ENCODE measurements around the gene LPP. TPM values are rescaled to one million over a fixed set of nuclear protein-coding genes. Genes with fewer than 3 reads are reported as not detected.

LPP gene
- total RNA-seq, 2 experiments from 2014 or later = 51.3 to 58.9 TPM

GRCh38 chr3:188259191-188259590, 105.2 kb downstream of the LPP start:
- CTCF ChIA-PET = interaction anchor here (1.3 kb wide), 1 partner anchor 514 kb away, joined by 3 read pairs; the partner anchor contains the start of gene BCL6
- Mint-ChIP-seq H3K4me3 (no peak overlapping the region), H3K9me3 (ENCODE audit: insufficient read depth) (no peaks in the 10 kb centered on the region), H3K36me3 (ENCODE audit: low read depth) (peaks cover 12% of the 10 kb centered on the region), H3K27ac (no peak overlapping the region), H3K27me3 (ENCODE audit: low read depth) (no peaks in the 10 kb centered on the region), H3K4me1 (ENCODE audit: low read depth) (peaks cover 5% of the 10 kb centered on the region)
- no peak for DNase-seq
- no peak for ATAC-seq
- POLR2A ChIA-PET = no interaction called here

DNA sequence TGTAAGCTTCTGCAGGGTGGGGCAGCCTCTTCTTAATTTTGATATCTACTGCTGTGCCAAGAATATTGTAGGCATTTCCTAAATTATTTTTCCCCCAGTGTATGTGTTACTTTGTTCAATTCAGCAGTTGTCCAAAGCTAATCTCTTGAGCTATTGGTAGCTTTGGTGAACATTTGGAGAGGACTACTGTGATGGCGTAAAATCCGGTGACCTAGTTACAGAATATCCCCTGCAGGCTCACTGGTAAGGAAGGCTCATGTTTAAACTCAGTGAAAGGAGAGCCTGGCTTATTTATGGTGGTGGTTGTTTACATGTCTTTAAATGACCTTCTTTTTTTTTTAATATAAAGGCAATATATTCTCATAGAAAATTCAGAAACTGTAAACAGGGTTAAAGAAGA, 105.6 kb downstream of the LPP start:
- DNase-seq (no peak), ATAC-seq (no peak)
- ChIA-PET POLR2A (no interaction called here), CTCF (no interaction called here)
- H3K27ac Mint-ChIP-seq = no peak overlapping the region
- H3K4me1 Mint-ChIP-seq (ENCODE audit: low read depth) = peaks cover 3% of the 10 kb centered on the region
- H3K4me3 Mint-ChIP-seq = no peak overlapping the region
- peaks cover 8% of the 10 kb centered on the region for H3K36me3 Mint-ChIP-seq (ENCODE audit: low read depth)
- no peaks in the 10 kb centered on the region for H3K9me3 Mint-ChIP-seq (ENCODE audit: insufficient read depth)
- no peaks in the 10 kb centered on the region for H3K27me3 Mint-ChIP-seq (ENCODE audit: low read depth)

DNA sequence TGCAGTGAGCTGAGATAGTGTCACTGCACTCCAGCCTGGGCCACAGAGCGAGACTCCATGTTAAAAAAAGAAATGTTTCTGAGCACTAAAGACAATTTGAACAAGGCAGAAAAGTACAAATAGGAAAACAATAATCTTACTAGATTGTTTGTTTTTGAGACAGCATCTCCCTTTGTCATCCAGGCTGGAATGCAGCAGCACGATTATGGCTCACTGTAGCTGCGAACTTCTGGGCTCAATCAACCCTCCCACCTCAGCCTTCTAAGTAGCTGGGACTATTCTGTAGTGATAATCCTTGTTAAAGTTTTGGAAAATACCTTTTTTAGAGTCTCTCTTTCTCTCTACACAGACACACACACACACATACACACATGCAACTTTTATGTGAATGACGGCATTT, 107.1 kb downstream of the LPP start:
- no peaks in the 10 kb centered on the region for H3K9me3 Mint-ChIP-seq (ENCODE audit: insufficient read depth)
- no peaks in the 10 kb centered on the region for H3K27me3 Mint-ChIP-seq (ENCODE audit: low read depth)
- no peak overlapping the region for H3K4me3 Mint-ChIP-seq
- CTCF ChIA-PET = interaction anchor here (0.7 to 1.0 kb wide), 4 partner anchors 17 to 694 kb away, joined by 3 read pairs; no protein-coding TSS in a partner anchor
- ATAC-seq = no peak
- no peak for DNase-seq
- no peak overlapping the region for H3K27ac Mint-ChIP-seq
- H3K36me3 Mint-ChIP-seq (ENCODE audit: low read depth) = no peaks in the 10 kb centered on the region
- peaks cover 3% of the 10 kb centered on the region for H3K4me1 Mint-ChIP-seq (ENCODE audit: low read depth)
- POLR2A ChIA-PET = no interaction called here

GRCh38 chr3:188262488-188262887, 108.5 kb downstream of the LPP start:
- POLR2A ChIA-PET = interaction anchor here (0.7 kb wide), 1 partner anchor 71 kb away, joined by 4 read pairs; no protein-coding TSS in a partner anchor
- no peak overlapping the region for H3K4me3 Mint-ChIP-seq
- no peaks in the 10 kb centered on the region for H3K27me3 Mint-ChIP-seq (ENCODE audit: low read depth)
- H3K4me1 Mint-ChIP-seq (ENCODE audit: low read depth) = no peaks in the 10 kb centered on the region
- no peak overlapping the region for H3K27ac Mint-ChIP-seq
- no peak for DNase-seq
- H3K36me3 Mint-ChIP-seq (ENCODE audit: low read depth) = peaks cover 4% of the 10 kb centered on the region
- CTCF ChIA-PET = interaction anchor here (1.1 to 1.4 kb wide), 2 partner anchors 10 to 15 kb away, joined by 3 to 4 read pairs; no protein-coding TSS in a partner anchor
- no peak for ATAC-seq
- H3K9me3 Mint-ChIP-seq (ENCODE audit: insufficient read depth) = no peaks in the 10 kb centered on the region

GRCh38 chr3:188262913-188263683, 109.1 kb downstream of the LPP start:
- DNase-seq (no peak), ATAC-seq (no peak)
- Mint-ChIP-seq H3K4me3 (no peak overlapping the region), H3K36me3 (ENCODE audit: low read depth) (peaks cover 4% of the 10 kb centered on the region), H3K4me1 (ENCODE audit: low read depth) (no peaks in the 10 kb centered on the region), H3K27me3 (ENCODE audit: low read depth) (no peaks in the 10 kb centered on the region), H3K9me3 (ENCODE audit: insufficient read depth) (no peaks in the 10 kb centered on the region), H3K27ac (no peak overlapping the region)
- ChIA-PET CTCF (interaction anchor here (1.1 to 2.8 kb wide), 4 partner anchors 8 to 523 kb away, joined by 3 to 8 read pairs (median 5); no protein-coding TSS in a partner anchor), POLR2A (interaction anchor here (0.7 to 0.8 kb wide), 2 partner anchors 71 to 520 kb away, joined by 3 to 4 read pairs; no protein-coding TSS in a partner anchor)

DNA sequence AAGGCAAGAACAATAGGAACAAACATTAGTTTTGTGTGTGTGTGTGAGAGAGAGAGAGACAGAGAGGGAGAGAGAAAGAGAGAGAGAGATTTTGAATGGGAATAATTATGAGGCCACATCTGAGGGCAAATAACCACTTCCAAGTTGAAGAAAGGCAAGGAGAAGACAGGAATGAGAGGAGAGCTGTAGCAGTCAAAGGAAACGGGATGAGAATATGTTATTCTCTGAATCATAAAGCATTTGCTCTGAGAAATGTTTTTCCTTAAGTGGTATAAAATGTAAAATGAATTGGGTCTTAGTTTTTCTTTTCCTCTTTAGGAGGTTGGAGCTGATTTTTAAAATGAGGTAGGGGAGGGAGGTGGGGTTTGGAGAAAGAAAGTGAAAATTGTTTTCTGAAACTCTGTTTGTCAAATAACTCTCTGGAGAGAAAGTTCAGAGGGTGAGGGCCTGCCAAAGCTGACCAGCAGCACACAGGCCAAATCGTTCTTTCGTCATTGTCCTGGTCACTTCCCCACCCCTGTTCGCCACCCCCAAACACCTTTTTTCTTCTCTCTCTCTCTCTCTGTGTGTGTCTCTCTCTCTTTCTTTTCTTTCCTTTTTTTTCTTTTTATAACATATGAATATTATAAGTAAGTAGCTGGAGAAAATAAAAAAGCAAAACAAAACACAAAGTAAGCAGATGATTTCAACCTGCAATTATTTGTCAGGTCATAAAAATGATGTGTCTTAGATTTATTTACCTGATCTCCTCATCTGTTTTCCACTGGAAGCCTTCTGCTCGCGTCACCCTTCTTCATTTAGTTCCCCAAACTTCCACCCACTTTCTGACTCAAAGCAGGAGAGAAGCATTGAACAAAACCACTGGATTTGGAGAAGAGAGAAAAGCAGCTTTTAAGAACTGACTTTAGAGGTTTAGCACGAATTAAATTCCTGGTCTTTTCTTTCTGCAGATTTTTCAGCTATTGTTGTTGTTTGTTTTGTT, 110.6 kb downstream of the LPP start:
- H3K27ac Mint-ChIP-seq = no peak overlapping the region
- no peaks in the 10 kb centered on the region for H3K27me3 Mint-ChIP-seq (ENCODE audit: low read depth)
- H3K9me3 Mint-ChIP-seq (ENCODE audit: insufficient read depth) = no peaks in the 10 kb centered on the region
- no peak for DNase-seq
- ChIA-PET CTCF (interaction anchor here (1.3 to 2.8 kb wide), 3 partner anchors 9 to 524 kb away, joined by 3 to 8 read pairs (median 6); no protein-coding TSS in a partner anchor), POLR2A (interaction anchor here (0.5 to 1.2 kb wide), 2 partner anchors 10 to 525 kb away, joined by 3 to 4 read pairs; no protein-coding TSS in a partner anchor)
- H3K4me1 Mint-ChIP-seq (ENCODE audit: low read depth) = no peaks in the 10 kb centered on the region
- no peak for ATAC-seq
- no peak overlapping the region for H3K4me3 Mint-ChIP-seq
- peaks cover 4% of the 10 kb centered on the region for H3K36me3 Mint-ChIP-seq (ENCODE audit: low read depth)

- ChIA-PET POLR2A (no interaction called here), CTCF (interaction anchor here (1.5 kb wide), 1 partner anchor 528 kb away, joined by 4 read pairs; no protein-coding TSS in a partner anchor)
- ATAC-seq = no peak
- Mint-ChIP-seq H3K27me3 (ENCODE audit: low read depth) (no peaks in the 10 kb centered on the region), H3K4me3 (no peak overlapping the region), H3K27ac (no peak overlapping the region), H3K4me1 (ENCODE audit: low read depth) (peaks cover 3% of the 10 kb centered on the region), H3K36me3 (ENCODE audit: low read depth) (peaks cover 11% of the 10 kb centered on the region), H3K9me3 (ENCODE audit: insufficient read depth) (no peaks in the 10 kb centered on the region)
- DNase-seq = no peak
These were observed 112.8 kb downstream of the LPP start for GRCh38 chr3:188266562-188267274.

- POLR2A ChIA-PET = no interaction called here
- CTCF ChIA-PET = interaction anchor here (0.7 to 1.5 kb wide), 2 partner anchors 150 to 529 kb away, joined by 4 read pairs; no protein-coding TSS in a partner anchor
These were observed 113.9 kb downstream of the LPP start for GRCh38 chr3:188267790-188268335.

DNA sequence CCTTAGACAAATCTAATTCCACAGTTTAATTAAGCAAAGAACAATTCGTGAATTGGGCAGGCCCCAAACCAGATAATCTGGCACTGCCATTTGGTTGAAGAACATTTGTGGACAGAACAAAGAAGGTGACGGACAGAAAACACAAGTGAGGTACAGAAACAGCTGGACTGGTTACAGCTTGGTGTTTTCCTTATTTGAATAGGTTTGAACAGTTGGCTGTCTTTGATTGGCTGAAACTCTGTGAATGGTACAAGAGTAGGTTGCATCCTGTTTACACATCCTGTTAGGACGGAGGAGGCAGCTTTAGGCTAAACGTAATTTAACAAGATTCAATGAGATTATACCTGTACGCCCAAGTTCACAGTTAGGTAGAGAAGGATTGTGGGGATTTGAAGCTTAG, 114.4 kb downstream of the LPP start:
- DNase-seq (no peak), ATAC-seq (no peak)
- Mint-ChIP-seq H3K4me3 (no peak overlapping the region), H3K4me1 (ENCODE audit: low read depth) (peaks cover 3% of the 10 kb centered on the region), H3K36me3 (ENCODE audit: low read depth) (peaks cover 16% of the 10 kb centered on the region), H3K27ac (no peak overlapping the region), H3K27me3 (ENCODE audit: low read depth) (no peaks in the 10 kb centered on the region), H3K9me3 (ENCODE audit: insufficient read depth) (no peaks in the 10 kb centered on the region)
- CTCF ChIA-PET = interaction anchor here (0.7 to 1.5 kb wide), 2 partner anchors 149 to 530 kb away, joined by 4 read pairs; no protein-coding TSS in a partner anchor
- POLR2A ChIA-PET = no interaction called here

More at GRCh38 chr3:188267790-188268335, 113.9 kb downstream of the LPP start:
- ATAC-seq (no peak), DNase-seq (no peak)
- Mint-ChIP-seq H3K9me3 (ENCODE audit: insufficient read depth) (no peaks in the 10 kb centered on the region), H3K36me3 (ENCODE audit: low read depth) (peaks cover 14% of the 10 kb centered on the region), H3K4me1 (ENCODE audit: low read depth) (peaks cover 3% of the 10 kb centered on the region), H3K4me3 (no peak overlapping the region), H3K27ac (no peak overlapping the region), H3K27me3 (ENCODE audit: low read depth) (no peaks in the 10 kb centered on the region)

- ChIA-PET CTCF (no interaction called here), POLR2A (interaction anchor here (0.6 kb wide), 1 partner anchor 463 kb away, joined by 3 read pairs; no protein-coding TSS in a partner anchor)
- no peaks in the 10 kb centered on the region for H3K27me3 Mint-ChIP-seq (ENCODE audit: low read depth)
- H3K27ac Mint-ChIP-seq = no peak overlapping the region
- H3K4me3 Mint-ChIP-seq = no peak overlapping the region
- H3K9me3 Mint-ChIP-seq (ENCODE audit: insufficient read depth) = no peaks in the 10 kb centered on the region
- DNase-seq = no peak
- no peak for ATAC-seq
- peaks cover 3% of the 10 kb centered on the region for H3K4me1 Mint-ChIP-seq (ENCODE audit: low read depth)
- H3K36me3 Mint-ChIP-seq (ENCODE audit: low read depth) = peaks cover 16% of the 10 kb centered on the region
These were observed 115.1 kb downstream of the LPP start for GRCh38 chr3:188269040-188269439.
